GM12878 (cell line): Measurements from ENCODE around the gene FUBP3. TPM values are rescaled to one million over a fixed set of nuclear protein-coding genes. Genes with fewer than 3 reads are reported as not detected.

Source experiments
- ATAC-seq: fragments of 200-7000 bp; cut with Tn5 transposase; 3 replicates; pipeline ENCODE4 v1.9.1; 2020; ENCODE audit warnings: mild to moderate bottlenecking, moderate library complexity
- BruUV-seq: library from RNA; stranded (reverse); fragments of 400-500 nt; replicated peaks from 2 replicates; lab custom pipeline; 2021; lab: Mats Ljungman, UMichigan
- CTCF ChIA-PET: fragments of 300-600 bp; sonication (Branson Sonifier 250); formaldehyde crosslinking; extraction: SDS; loops from one replicate; lab custom pipeline; 2021; ENCODE audit warnings: inconsistent platforms; lab: Yijun Ruan, JAX
- POLR2A ChIA-PET: fragments of 350-600 bp; formaldehyde crosslinking; extraction: SDS; loops from one replicate; lab custom pipeline; 2021; ENCODE audit warnings: inconsistent platforms; lab: Charles Lee
- RAD21 ChIA-PET: fragments of 300-600 bp; sonication (Branson Sonifier 250); formaldehyde crosslinking; loops from one replicate; lab custom pipeline; 2023; ENCODE audit warnings: antibody characterized with exemption; ENCODE audit not compliant: unreplicated experiment; lab: Charles Lee
- SMC1A ChIA-PET: fragments of 300-600 bp; sonication (Branson Sonifier 250); formaldehyde crosslinking; loops from one replicate; lab custom pipeline; 2023; ENCODE audit not compliant: unreplicated experiment, uncharacterized antibody; lab: Charles Lee
- DNase-seq: peaks from one replicate; pipeline ENCODE4 v3.0.0-alpha.2; 2011; ENCODE audit warnings: low read depth, low spot score
- FAIRE-seq: peaks from 3 replicates; lab custom pipeline; 2011; peaks lifted over from hg19 to GRCh38; lab: Jason Lieb, UNC
- H2AFZ ChIP-seq: 2 replicates; pipeline ENCODE4 v1.6.0; 2011; ENCODE audit warnings: low read depth, low read length, control low read depth; ENCODE audit not compliant: control insufficient read depth
- H3K27ac ChIP-seq: 2 replicates; pipeline ENCODE4 v1.5.1; 2011; ENCODE audit warnings: control low read depth; ENCODE audit not compliant: control insufficient read depth, insufficient read depth
- H3K27me3 ChIP-seq, 2 experiments: replicated peaks in 1 of 2; 2 replicates each; pipeline versions ENCODE4 v1.6.0 to v1.6.1; 2011; ENCODE audit warnings: low read length in 1 of 2; ENCODE audit not compliant: control insufficient read depth in 2 of 2, insufficient read depth in 2 of 2
- H3K36me3 ChIP-seq, 2 experiments: 2 replicates each; pipeline ENCODE4 v1.5.1; 2011; ENCODE audit warnings: low read length in 1 of 2; ENCODE audit not compliant: control insufficient read depth in 2 of 2, insufficient read depth in 2 of 2
- H3K4me1 ChIP-seq: 2 replicates; pipeline ENCODE4 v1.6.1; 2011; ENCODE audit warnings: mild to moderate bottlenecking, low read length, moderate library complexity, mixed read lengths; ENCODE audit not compliant: control insufficient read depth, insufficient read depth
- H3K4me2 ChIP-seq: 2 replicates; pipeline ENCODE4 v1.6.0; 2011; ENCODE audit warnings: control low read depth; ENCODE audit not compliant: control insufficient read depth, insufficient read depth
- H3K4me3 ChIP-seq: fragments of 200-600 bp; sonication (generic); 2 replicates; pipeline ENCODE4 v1.5.1; 2016
- H3K79me2 ChIP-seq: 2 replicates; pipeline ENCODE4 v1.6.0; 2011; ENCODE audit warnings: low read length; ENCODE audit not compliant: control insufficient read depth, insufficient read depth
- H3K9ac ChIP-seq: 2 replicates; pipeline ENCODE4 v1.8.0; 2011; ENCODE audit warnings: low read length, control low read depth, mixed read lengths; ENCODE audit not compliant: control insufficient read depth, insufficient read depth
- H3K9me3 ChIP-seq: replicated peaks from 3 replicates; pipeline ENCODE4 v1.5.1; 2011; ENCODE audit warnings: mild to moderate bottlenecking, low read length; ENCODE audit not compliant: control insufficient read depth, insufficient read depth
- H4K20me1 ChIP-seq: 2 replicates; pipeline ENCODE4 v1.6.0; 2011; ENCODE audit not compliant: control insufficient read depth, insufficient read depth
- E2F8 ChIP-seq: fragments of 450-650 bp; IDR thresholded peaks from 2 replicates; pipeline ENCODE4 v1.6.1; 2018; ENCODE audit warnings: mild to moderate bottlenecking, low read depth, moderate library complexity; ENCODE audit not compliant: partially characterized antibody
- EGR1 ChIP-seq, 2 experiments: IDR thresholded peaks; 1 replicate in 1 of 2; 2 replicates in 1 of 2; pipeline ENCODE4 v1.6.1; 2011 to 2012; ENCODE audit warnings: low read depth in 2 of 2, low read length in 2 of 2, borderline replicate concordance in 1 of 2, mild to moderate bottlenecking in 1 of 2, moderate library complexity in 1 of 2
- ETV6 ChIP-seq, 2 experiments: fragments of 450-650 bp in 1 of 2; IDR thresholded peaks in 1 of 2; conservative IDR thresholded peaks in 1 of 2; 2 replicates each; pipeline ENCODE4 v1.6.1; 2014; ENCODE audit warnings: antibody characterized with exemption in 1 of 2, borderline replicate concordance in 1 of 2, low read depth in 1 of 2, mild to moderate bottlenecking in 1 of 2, moderate library complexity in 1 of 2
- EZH2 ChIP-seq: IDR thresholded peaks from 2 replicates; pipeline ENCODE4 v1.6.1; 2012; ENCODE audit warnings: low read depth, mild to moderate bottlenecking, control low read depth, inconsistent platforms, low read length, borderline replicate concordance; ENCODE audit not compliant: control insufficient read depth
- IRF3 ChIP-seq: fragments of 450-650 bp; IDR thresholded peaks from 2 replicates; pipeline ENCODE4 v1.6.1; 2014; ENCODE audit warnings: mild to moderate bottlenecking
- KDM1A ChIP-seq: fragments of 200-600 bp; sonication (generic); IDR thresholded peaks from 2 replicates; pipeline ENCODE4 v1.6.1; 2016; ENCODE audit warnings: borderline replicate concordance
- MTA3 ChIP-seq: IDR thresholded peaks from 2 replicates; pipeline ENCODE4 v1.6.1; 2012; ENCODE audit warnings: low read length, inconsistent platforms, borderline replicate concordance
- WGBS: methylation state at CpG from one replicate; pipeline ENCODE4 v1.1.6; 2016; ENCODE audit warnings: low lambda C conversion rate; ENCODE audit not compliant: insufficient replicate concordance, insufficient coverage; ENCODE audit errors: missing lambda C conversion rate; 5-methylcytosine and 5-hydroxymethylcytosine counted together
- in situ Hi-C: fragments of 300-500 bp; cut with MboI; formaldehyde crosslinking; loops from 9 replicates; pipeline ENCODE4 v1.14.3; 2018; ENCODE audit warnings: mixed read lengths
- intact Hi-C: fragments of 100-400 bp; cut with micrococcal nuclease; formaldehyde crosslinking; loops from one replicate; pipeline ENCODE4 v1.14.2; 2022; ENCODE audit not compliant: unreplicated experiment
- polyA plus RNA-seq, 11 experiments: library from polyadenylated mRNA; depleted of rRNA in 4 of 11; unstranded in 6 of 11; stranded (reverse) in 5 of 11; fragments of >200 nt; fragmentation: Nextera tagmentation in 4 of 11; fragmentation: Illumina TruSeq in 1 of 11; extraction: Ambion mirVana in 4 of 11; extraction: Trizol in 1 of 11; gene quantifications; 1 replicate in 1 of 11; 2 replicates in 10 of 11; pipeline versions ENCODE4 v1.2.1 to v1.2.3, GENCODE V29; 2011 to 2016; ENCODE audit warnings: inconsistent platforms in 2 of 11, missing spikeins in 2 of 11, low read depth in 1 of 11
- total RNA-seq, 4 experiments: library from RNA; depleted of rRNA in 3 of 4; stranded (reverse); fragments of >200 nt in 3 of 4; fragmentation: Illumina TruSeq in 1 of 4; extraction: Trizol in 1 of 4; gene quantifications; 2 replicates each; pipeline versions ENCODE4 v1.2.1 to v1.2.3, GENCODE V29; 2013 to 2021

Gene FUBP3
- total and polyA plus RNA-seq, 10 of the 15 experiments (the other 5 are each of a cell fraction or from before 2014, with no cell fraction given): 2.4 to 49.4 (median 37.2) TPM

GRCh38 chr9:130632081-130632710 lies 52.8 kb downstream of the FUBP3 start (continued):
- TF ChIP-seq EGR1 (IDR thresholded peaks at IDR 0.05; ENCODE audit: borderline replicate concordance in 1 of 2, low read depth in 2 of 2, low read length in 2 of 2): no peak

DNA sequence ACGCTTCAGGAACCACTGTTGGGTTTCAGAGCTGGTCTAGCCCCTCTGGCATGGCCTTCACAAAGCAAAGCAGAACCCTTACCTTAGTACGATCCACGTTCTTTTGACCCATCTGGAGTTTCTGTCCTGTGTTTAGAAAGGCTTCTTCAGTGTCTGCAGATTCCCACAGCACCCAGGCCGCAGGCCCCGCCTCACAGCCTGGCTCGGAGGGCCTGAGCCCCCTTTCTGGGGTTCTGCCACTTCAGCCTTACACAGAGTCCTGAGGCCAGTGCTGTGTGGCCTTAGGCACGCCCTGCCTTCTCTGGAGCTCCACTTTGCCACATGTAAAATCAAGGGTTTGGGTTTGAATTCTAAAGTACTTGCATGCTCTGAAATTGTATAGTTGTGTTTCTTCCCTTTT lies 53.5 kb downstream of the FUBP3 start:
- Histone ChIP-seq H3K27ac (no peak overlapping the region), H3K27me3 (no peaks in the 10 kb centered on the region), H3K4me2 (no peak overlapping the region), H3K9me3 (no peaks in the 10 kb centered on the region), H3K4me1 (no peaks in the 10 kb centered on the region), H2AFZ (no peak overlapping the region), H3K36me3 (peaks cover 4 to 40% of the 10 kb centered on the region in 2 experiments), H3K4me3 (no peak overlapping the region), H3K79me2 (no peaks in the 10 kb centered on the region), H3K9ac (no peak overlapping the region), H4K20me1 (no peaks in the 10 kb centered on the region)
- BruUV-seq: no TSS peak
- ChIA-PET CTCF (no interaction called here), POLR2A (no interaction called here), SMC1A (no interaction called here), RAD21 (no interaction called here)
- ATAC-seq: no peak
- TF ChIP-seq KDM1A (no peak), IRF3 (no peak), EZH2 (no peak), E2F8 (no peak), MTA3 (no peak), ETV6 (conservative IDR thresholded peaks at IDR 0.05 in 1 of 2, IDR thresholded peaks at IDR 0.05 in 1 of 2; ENCODE audit: borderline replicate concordance in 1 of 2, low read depth in 1 of 2) (no peak)
- FAIRE-seq: no peak
- intact Hi-C loops: no loop called here
- in situ Hi-C loops: no loop called here
- no peak for DNase-seq
- WGBS: over 99% methylated on average over 7 of the region's 7 CpGs
